ENCODE measurements around the gene ILRUN. TPM values are rescaled to one million over a fixed set of nuclear protein-coding genes. Genes with fewer than 3 reads are reported as not detected.
A peak's percentile ranks its signal among the peaks of the same experiment; 100 is the strongest.

Gene ILRUN
- total and polyA plus RNA-seq, 9 of the 15 experiments (the other 6 are each of a cell fraction or from before 2014, with no cell fraction given) = 24.9 to 78.9 (median 53.4) TPM

DNA sequence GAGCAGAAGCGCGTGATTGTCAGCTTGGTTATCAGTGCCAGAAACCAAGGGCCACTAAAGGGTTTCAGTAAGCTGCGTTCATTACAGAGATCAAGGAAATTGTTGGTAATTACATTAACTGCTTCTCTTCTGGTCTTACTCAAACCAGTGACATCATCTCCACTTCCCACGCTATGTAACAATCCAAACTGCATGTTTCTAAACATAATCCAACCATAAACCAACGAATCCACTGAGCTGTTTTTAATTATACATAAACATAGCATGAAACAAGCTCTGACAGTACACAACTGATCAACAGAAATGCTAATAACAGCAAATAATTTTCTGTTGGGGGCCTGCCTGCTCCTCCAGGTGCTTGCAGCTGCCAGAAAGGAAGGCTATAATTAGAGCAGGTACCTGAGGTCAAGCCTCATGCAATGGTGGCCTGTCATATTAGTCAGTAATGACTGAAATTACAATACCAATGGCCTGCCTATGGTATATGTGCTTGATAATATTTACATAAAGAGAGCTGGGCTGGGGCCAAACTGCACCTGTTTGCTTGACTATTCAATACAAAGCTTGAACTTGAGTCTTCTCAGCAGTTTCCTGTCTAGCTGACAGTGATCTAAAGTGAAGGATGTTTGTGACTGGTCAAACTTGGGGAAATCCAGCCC, 40.1 kb downstream of the ILRUN start (continued):
- TF ChIP-seq RAD21 (CRISPR knock-in tag; conservative IDR thresholded peaks at IDR 0.05 in 1 of 2, IDR thresholded peaks at IDR 0.05 in 1 of 2) = 0 out of 4 replicates have a peak, but pooled peaks of 1 of the 2 experiments have one; percentile 17
- TF ChIP-seq, protein P1, sequence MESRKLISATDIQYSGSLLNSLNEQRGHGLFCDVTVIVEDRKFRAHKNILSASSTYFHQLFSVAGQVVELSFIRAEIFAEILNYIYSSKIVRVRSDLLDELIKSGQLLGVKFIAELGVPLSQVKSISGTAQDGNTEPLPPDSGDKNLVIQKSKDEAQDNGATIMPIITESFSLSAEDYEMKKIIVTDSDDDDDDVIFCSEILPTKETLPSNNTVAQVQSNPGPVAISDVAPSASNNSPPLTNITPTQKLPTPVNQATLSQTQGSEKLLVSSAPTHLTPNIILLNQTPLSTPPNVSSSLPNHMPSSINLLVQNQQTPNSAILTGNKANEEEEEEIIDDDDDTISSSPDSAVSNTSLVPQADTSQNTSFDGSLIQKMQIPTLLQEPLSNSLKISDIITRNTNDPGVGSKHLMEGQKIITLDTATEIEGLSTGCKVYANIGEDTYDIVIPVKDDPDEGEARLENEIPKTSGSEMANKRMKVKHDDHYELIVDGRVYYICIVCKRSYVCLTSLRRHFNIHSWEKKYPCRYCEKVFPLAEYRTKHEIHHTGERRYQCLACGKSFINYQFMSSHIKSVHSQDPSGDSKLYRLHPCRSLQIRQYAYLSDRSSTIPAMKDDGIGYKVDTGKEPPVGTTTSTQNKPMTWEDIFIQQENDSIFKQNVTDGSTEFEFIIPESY (CRISPR knock-in tag; IDR thresholded peaks at IDR 0.05) = 0 out of 2 replicates have a peak, but pooled peaks have one; percentile 21
- no peak for TF ChIP-seq ZKSCAN3 (CRISPR knock-in tag; IDR thresholded peaks at IDR 0.05)
- TF ChIP-seq ZNF780A (CRISPR knock-in tag; IDR thresholded peaks at IDR 0.05) = no peak
- 0 out of 2 replicates have a peak, but pooled peaks have one; percentile 12 for TF ChIP-seq EP300 (IDR thresholded peaks at IDR 0.05; ENCODE audit: low read length)
- no peak for TF ChIP-seq PTTG1 (tag; IDR thresholded peaks at IDR 0.05; ENCODE audit: low read depth)
- TF ChIP-seq, protein P2, sequence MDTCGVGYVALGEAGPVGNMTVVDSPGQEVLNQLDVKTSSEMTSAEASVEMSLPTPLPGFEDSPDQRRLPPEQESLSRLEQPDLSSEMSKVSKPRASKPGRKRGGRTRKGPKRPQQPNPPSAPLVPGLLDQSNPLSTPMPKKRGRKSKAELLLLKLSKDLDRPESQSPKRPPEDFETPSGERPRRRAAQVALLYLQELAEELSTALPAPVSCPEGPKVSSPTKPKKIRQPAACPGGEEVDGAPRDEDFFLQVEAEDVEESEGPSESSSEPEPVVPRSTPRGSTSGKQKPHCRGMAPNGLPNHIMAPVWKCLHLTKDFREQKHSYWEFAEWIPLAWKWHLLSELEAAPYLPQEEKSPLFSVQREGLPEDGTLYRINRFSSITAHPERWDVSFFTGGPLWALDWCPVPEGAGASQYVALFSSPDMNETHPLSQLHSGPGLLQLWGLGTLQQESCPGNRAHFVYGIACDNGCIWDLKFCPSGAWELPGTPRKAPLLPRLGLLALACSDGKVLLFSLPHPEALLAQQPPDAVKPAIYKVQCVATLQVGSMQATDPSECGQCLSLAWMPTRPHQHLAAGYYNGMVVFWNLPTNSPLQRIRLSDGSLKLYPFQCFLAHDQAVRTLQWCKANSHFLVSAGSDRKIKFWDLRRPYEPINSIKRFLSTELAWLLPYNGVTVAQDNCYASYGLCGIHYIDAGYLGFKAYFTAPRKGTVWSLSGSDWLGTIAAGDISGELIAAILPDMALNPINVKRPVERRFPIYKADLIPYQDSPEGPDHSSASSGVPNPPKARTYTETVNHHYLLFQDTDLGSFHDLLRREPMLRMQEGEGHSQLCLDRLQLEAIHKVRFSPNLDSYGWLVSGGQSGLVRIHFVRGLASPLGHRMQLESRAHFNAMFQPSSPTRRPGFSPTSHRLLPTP (IDR thresholded peaks at IDR 0.05; ENCODE audit: borderline replicate concordance, extremely low read depth, insufficient read length) = no peak
- TF ChIP-seq, protein P3, sequence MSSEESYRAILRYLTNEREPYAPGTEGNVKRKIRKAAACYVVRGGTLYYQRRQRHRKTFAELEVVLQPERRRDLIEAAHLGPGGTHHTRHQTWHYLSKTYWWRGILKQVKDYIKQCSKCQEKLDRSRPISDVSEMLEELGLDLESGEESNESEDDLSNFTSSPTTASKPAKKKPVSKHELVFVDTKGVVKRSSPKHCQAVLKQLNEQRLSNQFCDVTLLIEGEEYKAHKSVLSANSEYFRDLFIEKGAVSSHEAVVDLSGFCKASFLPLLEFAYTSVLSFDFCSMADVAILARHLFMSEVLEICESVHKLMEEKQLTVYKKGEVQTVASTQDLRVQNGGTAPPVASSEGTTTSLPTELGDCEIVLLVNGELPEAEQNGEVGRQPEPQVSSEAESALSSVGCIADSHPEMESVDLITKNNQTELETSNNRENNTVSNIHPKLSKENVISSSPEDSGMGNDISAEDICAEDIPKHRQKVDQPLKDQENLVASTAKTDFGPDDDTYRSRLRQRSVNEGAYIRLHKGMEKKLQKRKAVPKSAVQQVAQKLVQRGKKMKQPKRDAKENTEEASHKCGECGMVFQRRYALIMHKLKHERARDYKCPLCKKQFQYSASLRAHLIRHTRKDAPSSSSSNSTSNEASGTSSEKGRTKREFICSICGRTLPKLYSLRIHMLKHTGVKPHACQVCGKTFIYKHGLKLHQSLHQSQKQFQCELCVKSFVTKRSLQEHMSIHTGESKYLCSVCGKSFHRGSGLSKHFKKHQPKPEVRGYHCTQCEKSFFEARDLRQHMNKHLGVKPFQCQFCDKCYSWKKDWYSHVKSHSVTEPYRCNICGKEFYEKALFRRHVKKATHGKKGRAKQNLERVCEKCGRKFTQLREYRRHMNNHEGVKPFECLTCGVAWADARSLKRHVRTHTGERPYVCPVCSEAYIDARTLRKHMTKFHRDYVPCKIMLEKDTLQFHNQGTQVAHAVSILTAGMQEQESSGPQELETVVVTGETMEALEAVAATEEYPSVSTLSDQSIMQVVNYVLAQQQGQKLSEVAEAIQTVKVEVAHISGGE (CRISPR knock-in tag; IDR thresholded peaks at IDR 0.05) = no peak
- 0 out of 2 replicates have a peak, but pooled peaks have one; percentile 0 for TF ChIP-seq SMAD4 (CRISPR knock-in tag; conservative IDR thresholded peaks at IDR 0.05)
- TF ChIP-seq NFYB (IDR thresholded peaks at IDR 0.05; ENCODE audit: extremely low read depth, insufficient read length) = no peak
- TF ChIP-seq ASH1L (IDR thresholded peaks at IDR 0.05; ENCODE audit: borderline replicate concordance, low read depth, partially characterized antibody) = no peak
- TF ChIP-seq NR2F6 (CRISPR knock-in tag; IDR thresholded peaks at IDR 0.05) = no peak
- TF ChIP-seq SMARCB1 (IDR thresholded peaks at IDR 0.05; ENCODE audit: insufficient read length, low read depth) = no peak
- peak; percentile 70; the same call in 1 of the 2 replicates for TF ChIP-seq JUND (IDR thresholded peaks at IDR 0.05; ENCODE audit: borderline replicate concordance, low read depth, low read length)
- peak; percentile 70 for TF ChIP-seq JUND (tag; IDR thresholded peaks at IDR 0.05; ENCODE audit: borderline replicate concordance, low read depth, low read length)
- TF ChIP-seq HIVEP1 (CRISPR knock-in tag; IDR thresholded peaks at IDR 0.05) = no peak
- no peak for TF ChIP-seq ZNF785 (CRISPR knock-in tag; IDR thresholded peaks at IDR 0.05)

Measured in K562 (cell line).